ENCODE data around the gene PGAP3.

PGAP3 gene

DNA sequence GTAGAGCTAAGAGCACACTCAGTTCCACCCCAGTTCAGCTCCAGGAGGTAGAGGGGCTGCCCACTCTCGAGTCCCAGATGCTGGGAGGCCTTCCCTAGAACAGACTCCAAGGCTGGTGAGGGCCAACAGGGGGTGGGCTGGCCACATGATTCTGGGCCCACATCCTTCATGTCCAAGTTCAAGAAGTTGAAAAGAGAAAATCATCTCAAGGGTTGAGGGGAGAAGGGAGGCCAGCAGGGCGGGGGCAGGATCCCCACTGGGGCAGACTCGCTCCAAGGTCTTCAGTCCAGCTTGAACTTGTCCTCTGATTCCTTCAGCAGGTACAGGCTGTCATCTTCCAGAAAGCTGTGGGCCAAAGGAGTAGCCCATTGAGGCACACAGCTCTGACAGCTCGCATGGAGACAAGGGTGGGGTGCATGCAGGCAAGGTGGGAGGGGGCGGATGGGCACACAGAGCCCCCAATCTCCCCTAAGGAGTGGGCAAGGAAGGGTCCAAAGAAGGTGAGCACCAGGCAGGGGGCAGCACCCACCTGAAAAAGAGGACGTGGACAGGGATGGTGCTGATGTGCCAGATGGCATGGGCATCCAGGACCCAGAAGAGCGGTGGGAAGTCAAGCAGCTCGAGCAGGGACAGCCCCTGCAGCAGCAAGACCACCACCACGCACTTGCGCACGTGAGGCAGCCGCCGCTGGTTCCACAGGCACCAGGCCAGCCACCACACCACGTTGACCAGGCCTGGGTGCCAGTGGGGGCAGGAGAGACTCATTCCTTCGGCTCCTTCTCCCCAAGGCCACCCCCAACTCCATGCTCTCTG is 15.1 kb downstream of the PGAP3 start:
- ChIA-PET POLR2A (interaction anchor here (0.7 to 0.8 kb wide), 2 partner anchors 15 to 81 kb away, joined by 3 read pairs; partner anchors contain the start of gene PGAP3), CTCF (interaction anchor here (0.6 to 11.6 kb wide), 16 partner anchors 8 to 266 kb away, joined by 3 to 168 read pairs (median 4); partner anchors contain the start of genes MIEN1 and PPP1R1B)
- no peak overlapping the region for H3K27ac ChIP-seq (ENCODE audit: extremely low read depth, low read depth, low read length)
- H3K9me3 ChIP-seq (ENCODE audit: control insufficient read depth, insufficient read depth, low read depth, low read length) = no peaks in the 10 kb centered on the region
- peaks cover 16% of the 10 kb centered on the region for H3K4me1 ChIP-seq (ENCODE audit: control insufficient read depth, insufficient read depth, low read length)
- peaks cover 0 to 3% of the 10 kb centered on the region in 2 experiments; a peak in 1 of 3 replicates for H3K36me3 ChIP-seq (ENCODE audit: control insufficient read depth in 2 of 2, insufficient read depth in 1 of 2, low read length in 2 of 2)
- TF ChIP-seq, protein P1, sequence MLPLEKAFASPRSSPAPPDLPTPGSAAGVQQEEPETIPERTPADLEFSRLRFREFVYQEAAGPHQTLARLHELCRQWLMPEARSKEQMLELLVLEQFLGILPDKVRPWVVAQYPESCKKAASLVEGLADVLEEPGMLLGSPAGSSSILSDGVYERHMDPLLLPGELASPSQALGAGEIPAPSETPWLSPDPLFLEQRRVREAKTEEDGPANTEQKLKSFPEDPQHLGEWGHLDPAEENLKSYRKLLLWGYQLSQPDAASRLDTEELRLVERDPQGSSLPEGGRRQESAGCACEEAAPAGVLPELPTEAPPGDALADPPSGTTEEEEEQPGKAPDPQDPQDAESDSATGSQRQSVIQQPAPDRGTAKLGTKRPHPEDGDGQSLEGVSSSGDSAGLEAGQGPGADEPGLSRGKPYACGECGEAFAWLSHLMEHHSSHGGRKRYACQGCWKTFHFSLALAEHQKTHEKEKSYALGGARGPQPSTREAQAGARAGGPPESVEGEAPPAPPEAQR (tag by site-specific recombination; IDR thresholded peaks at IDR 0.05) = no peak
- TF ChIP-seq, protein P2, sequence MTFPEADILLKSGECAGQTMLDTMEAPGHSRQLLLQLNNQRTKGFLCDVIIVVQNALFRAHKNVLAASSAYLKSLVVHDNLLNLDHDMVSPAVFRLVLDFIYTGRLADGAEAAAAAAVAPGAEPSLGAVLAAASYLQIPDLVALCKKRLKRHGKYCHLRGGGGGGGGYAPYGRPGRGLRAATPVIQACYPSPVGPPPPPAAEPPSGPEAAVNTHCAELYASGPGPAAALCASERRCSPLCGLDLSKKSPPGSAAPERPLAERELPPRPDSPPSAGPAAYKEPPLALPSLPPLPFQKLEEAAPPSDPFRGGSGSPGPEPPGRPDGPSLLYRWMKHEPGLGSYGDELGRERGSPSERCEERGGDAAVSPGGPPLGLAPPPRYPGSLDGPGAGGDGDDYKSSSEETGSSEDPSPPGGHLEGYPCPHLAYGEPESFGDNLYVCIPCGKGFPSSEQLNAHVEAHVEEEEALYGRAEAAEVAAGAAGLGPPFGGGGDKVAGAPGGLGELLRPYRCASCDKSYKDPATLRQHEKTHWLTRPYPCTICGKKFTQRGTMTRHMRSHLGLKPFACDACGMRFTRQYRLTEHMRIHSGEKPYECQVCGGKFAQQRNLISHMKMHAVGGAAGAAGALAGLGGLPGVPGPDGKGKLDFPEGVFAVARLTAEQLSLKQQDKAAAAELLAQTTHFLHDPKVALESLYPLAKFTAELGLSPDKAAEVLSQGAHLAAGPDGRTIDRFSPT (tag by site-specific recombination; IDR thresholded peaks at IDR 0.05) = peak; percentile 15; the same call in 1 of the 2 replicates
- no peak overlapping the region for H3K4me3 ChIP-seq (ENCODE audit: low read depth, low read length)

DNA sequence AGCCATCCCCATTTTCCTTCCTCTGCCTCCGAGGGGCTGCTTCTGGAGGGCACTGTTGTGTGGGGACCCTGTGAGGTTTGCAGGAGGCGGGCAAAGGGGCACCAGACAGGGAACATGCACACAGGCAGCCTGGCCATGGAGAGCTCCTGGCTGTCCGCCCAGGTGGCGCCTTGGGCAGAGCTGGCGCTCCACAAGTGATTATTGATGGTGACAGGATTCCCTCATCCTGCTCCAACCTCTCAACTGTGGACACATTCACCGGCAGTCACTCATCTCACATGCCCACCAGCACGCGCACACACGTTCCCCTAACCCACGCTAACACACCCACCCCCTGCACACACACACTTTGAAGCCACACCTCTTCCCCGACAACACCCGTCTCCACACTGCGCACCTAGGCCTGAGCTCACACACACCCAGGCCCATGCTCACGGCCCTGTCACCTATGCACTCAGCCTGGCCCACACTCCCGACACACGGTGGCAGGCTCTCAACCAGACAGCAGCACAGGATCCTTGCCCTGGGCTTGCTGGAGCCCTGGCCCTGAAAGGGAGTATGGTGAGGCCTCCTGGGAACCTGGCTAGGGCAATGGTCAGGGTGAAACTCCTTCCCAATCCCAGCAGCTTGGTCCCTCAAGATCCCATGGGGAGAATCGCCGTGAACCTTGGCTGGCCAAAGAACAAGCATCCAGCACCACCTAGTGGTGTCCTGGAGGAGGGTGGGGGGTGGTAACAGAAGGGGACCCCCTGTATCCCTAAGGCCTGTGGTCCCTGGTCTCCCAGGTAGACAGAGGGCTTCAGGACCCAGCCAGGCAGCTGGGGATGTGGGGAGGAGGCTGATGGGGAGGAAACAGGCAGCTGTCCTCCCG is 16.0 kb downstream of the PGAP3 start:
- POLR2A ChIA-PET = interaction anchor here (0.6 to 4.0 kb wide), 5 partner anchors 16 to 81 kb away, joined by 3 to 17 read pairs (median 7); partner anchors contain the start of genes ERBB2, PGAP3 and PPP1R1B
- CTCF ChIA-PET = interaction anchor here (0.6 to 11.6 kb wide), 16 partner anchors 9 to 382 kb away, joined by 3 to 168 read pairs (median 5); partner anchors contain the start of genes MED24, MIEN1 and PPP1R1B
- Histone ChIP-seq H3K36me3 (ENCODE audit: control insufficient read depth in 2 of 2, insufficient read depth in 1 of 2, low read length in 2 of 2) (peaks cover 0 to 2% of the 10 kb centered on the region in 2 experiments; a peak in 1 of 3 replicates), H3K4me1 (ENCODE audit: control insufficient read depth, insufficient read depth, low read length) (peaks cover 12% of the 10 kb centered on the region), H3K27ac (ENCODE audit: extremely low read depth, low read depth, low read length) (no peak overlapping the region), H3K4me3 (ENCODE audit: low read depth, low read length) (no peak overlapping the region), H3K9me3 (ENCODE audit: control insufficient read depth, insufficient read depth, low read depth, low read length) (no peaks in the 10 kb centered on the region)
- TF ChIP-seq ZNF514 (tag by site-specific recombination; IDR thresholded peaks at IDR 0.05) = no peak
- no peak for TF ChIP-seq ZNF155 (tag by site-specific recombination; IDR thresholded peaks at IDR 0.05)
- TF ChIP-seq ZBTB21 (tag by site-specific recombination; IDR thresholded peaks at IDR 0.05) = no peak
- TF ChIP-seq ZBTB1 (tag by site-specific recombination; IDR thresholded peaks at IDR 0.05) = no peak
- TF ChIP-seq HOXA7 (CRISPR knock-in tag; IDR thresholded peaks at IDR 0.05; ENCODE audit: borderline replicate concordance) = no peak
- 0 out of 2 replicates have a peak, but pooled peaks have one; percentile 13 for TF ChIP-seq ZNF2 (tag by site-specific recombination; IDR thresholded peaks at IDR 0.05)
- no peak for TF ChIP-seq ZNF596 (tag by site-specific recombination; IDR thresholded peaks at IDR 0.05)
- TF ChIP-seq, protein P3, sequence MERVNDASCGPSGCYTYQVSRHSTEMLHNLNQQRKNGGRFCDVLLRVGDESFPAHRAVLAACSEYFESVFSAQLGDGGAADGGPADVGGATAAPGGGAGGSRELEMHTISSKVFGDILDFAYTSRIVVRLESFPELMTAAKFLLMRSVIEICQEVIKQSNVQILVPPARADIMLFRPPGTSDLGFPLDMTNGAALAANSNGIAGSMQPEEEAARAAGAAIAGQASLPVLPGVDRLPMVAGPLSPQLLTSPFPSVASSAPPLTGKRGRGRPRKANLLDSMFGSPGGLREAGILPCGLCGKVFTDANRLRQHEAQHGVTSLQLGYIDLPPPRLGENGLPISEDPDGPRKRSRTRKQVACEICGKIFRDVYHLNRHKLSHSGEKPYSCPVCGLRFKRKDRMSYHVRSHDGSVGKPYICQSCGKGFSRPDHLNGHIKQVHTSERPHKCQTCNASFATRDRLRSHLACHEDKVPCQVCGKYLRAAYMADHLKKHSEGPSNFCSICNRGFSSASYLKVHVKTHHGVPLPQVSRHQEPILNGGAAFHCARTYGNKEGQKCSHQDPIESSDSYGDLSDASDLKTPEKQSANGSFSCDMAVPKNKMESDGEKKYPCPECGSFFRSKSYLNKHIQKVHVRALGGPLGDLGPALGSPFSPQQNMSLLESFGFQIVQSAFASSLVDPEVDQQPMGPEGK (tag by site-specific recombination; IDR thresholded peaks at IDR 0.05) = peak; percentile 63; the same call in 1 of the 2 replicates
- TF ChIP-seq ZNF324 (tag by site-specific recombination; IDR thresholded peaks at IDR 0.05) = no peak
- no peak for TF ChIP-seq ZNF624 (tag by site-specific recombination; IDR thresholded peaks at IDR 0.05)
- no peak for TF ChIP-seq ZNF658 (tag by site-specific recombination; IDR thresholded peaks at IDR 0.05)
- TF ChIP-seq, protein P4, sequence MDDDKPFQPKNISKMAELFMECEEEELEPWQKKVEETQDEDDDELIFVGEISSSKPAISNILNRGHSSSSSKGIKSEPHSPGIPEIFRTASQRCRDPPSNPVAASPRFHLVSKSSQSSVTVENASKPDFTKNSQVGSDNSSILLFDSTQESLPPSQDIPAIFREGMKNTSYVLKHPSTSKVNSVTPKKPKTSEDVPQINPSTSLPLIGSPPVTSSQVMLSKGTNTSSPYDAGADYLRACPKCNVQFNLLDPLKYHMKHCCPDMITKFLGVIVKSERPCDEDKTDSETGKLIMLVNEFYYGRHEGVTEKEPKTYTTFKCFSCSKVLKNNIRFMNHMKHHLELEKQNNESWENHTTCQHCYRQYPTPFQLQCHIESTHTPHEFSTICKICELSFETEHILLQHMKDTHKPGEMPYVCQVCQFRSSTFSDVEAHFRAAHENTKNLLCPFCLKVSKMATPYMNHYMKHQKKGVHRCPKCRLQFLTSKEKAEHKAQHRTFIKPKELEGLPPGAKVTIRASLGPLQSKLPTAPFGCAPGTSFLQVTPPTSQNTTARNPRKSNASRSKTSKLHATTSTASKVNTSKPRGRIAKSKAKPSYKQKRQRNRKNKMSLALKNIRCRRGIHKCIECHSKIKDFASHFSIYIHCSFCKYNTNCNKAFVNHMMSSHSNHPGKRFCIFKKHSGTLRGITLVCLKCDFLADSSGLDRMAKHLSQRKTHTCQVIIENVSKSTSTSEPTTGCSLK (tag by site-specific recombination; IDR thresholded peaks at IDR 0.05) = no peak
- no peak for TF ChIP-seq ZNF549 (tag by site-specific recombination; IDR thresholded peaks at IDR 0.05)
- TF ChIP-seq, protein P5, sequence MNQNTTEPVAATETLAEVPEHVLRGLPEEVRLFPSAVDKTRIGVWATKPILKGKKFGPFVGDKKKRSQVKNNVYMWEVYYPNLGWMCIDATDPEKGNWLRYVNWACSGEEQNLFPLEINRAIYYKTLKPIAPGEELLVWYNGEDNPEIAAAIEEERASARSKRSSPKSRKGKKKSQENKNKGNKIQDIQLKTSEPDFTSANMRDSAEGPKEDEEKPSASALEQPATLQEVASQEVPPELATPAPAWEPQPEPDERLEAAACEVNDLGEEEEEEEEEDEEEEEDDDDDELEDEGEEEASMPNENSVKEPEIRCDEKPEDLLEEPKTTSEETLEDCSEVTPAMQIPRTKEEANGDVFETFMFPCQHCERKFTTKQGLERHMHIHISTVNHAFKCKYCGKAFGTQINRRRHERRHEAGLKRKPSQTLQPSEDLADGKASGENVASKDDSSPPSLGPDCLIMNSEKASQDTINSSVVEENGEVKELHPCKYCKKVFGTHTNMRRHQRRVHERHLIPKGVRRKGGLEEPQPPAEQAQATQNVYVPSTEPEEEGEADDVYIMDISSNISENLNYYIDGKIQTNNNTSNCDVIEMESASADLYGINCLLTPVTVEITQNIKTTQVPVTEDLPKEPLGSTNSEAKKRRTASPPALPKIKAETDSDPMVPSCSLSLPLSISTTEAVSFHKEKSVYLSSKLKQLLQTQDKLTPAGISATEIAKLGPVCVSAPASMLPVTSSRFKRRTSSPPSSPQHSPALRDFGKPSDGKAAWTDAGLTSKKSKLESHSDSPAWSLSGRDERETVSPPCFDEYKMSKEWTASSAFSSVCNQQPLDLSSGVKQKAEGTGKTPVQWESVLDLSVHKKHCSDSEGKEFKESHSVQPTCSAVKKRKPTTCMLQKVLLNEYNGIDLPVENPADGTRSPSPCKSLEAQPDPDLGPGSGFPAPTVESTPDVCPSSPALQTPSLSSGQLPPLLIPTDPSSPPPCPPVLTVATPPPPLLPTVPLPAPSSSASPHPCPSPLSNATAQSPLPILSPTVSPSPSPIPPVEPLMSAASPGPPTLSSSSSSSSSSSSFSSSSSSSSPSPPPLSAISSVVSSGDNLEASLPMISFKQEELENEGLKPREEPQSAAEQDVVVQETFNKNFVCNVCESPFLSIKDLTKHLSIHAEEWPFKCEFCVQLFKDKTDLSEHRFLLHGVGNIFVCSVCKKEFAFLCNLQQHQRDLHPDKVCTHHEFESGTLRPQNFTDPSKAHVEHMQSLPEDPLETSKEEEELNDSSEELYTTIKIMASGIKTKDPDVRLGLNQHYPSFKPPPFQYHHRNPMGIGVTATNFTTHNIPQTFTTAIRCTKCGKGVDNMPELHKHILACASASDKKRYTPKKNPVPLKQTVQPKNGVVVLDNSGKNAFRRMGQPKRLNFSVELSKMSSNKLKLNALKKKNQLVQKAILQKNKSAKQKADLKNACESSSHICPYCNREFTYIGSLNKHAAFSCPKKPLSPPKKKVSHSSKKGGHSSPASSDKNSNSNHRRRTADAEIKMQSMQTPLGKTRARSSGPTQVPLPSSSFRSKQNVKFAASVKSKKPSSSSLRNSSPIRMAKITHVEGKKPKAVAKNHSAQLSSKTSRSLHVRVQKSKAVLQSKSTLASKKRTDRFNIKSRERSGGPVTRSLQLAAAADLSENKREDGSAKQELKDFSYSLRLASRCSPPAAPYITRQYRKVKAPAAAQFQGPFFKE (tag by site-specific recombination; IDR thresholded peaks at IDR 0.05; ENCODE audit: borderline replicate concordance) = no peak

Data from HEK293 (cell line).